HG03159 (cell line): ENCODE data around the gene SPON1.
"Not testable (repeated sequence)": the region's sequence is repeated elsewhere in the genome, so short reads cannot be mapped to it uniquely, and the experiment has no call there.

Experiments used
- ATAC-seq: cut with Tn5 transposase; IDR thresholded peaks from one replicate; pipeline ENCODE4 v1.9.1; 2021; ENCODE audit warnings: mild to moderate bottlenecking, moderate library complexity; ENCODE audit not compliant: unreplicated experiment

Gene SPON1

GRCh38 chr11:14232652-14233051 lies 270.1 kb downstream of the SPON1 start:
- no peak for ATAC-seq

GRCh38 chr11:14234446-14234845 lies 271.9 kb downstream of the SPON1 start:
- no peak for ATAC-seq

GRCh38 chr11:14235701-14236100 lies 273.2 kb downstream of the SPON1 start:
- ATAC-seq: no peak

- ATAC-seq: peak; percentile 98
These were observed 275.0 kb downstream of the SPON1 start for GRCh38 chr11:14237444-14237961.

GRCh38 chr11:14240221-14240620 lies 277.7 kb downstream of the SPON1 start:
- ATAC-seq: no peak

- no peak for ATAC-seq
These were observed 278.4 kb downstream of the SPON1 start for GRCh38 chr11:14240951-14241350.

GRCh38 chr11:14242187-14242586 lies 279.7 kb downstream of the SPON1 start:
- ATAC-seq: no peak

GRCh38 chr11:14242733-14243132 lies 280.2 kb downstream of the SPON1 start:
- ATAC-seq: no peak

GRCh38 chr11:14244926-14245325 lies 282.4 kb downstream of the SPON1 start:
- ATAC-seq: no peak

GRCh38 chr11:14245444-14245843 lies 282.9 kb downstream of the SPON1 start:
- ATAC-seq: no peak

- ATAC-seq: no peak
These were observed 286.1 kb downstream of the SPON1 start for GRCh38 chr11:14248580-14248981.

- ATAC-seq: no peak
These were observed 286.8 kb downstream of the SPON1 start for GRCh38 chr11:14249121-14249963.

- no peak for ATAC-seq
These were observed 289.2 kb downstream of the SPON1 start for GRCh38 chr11:14251754-14252153.

- ATAC-seq: not testable (repeated sequence)
These were observed 290.0 kb downstream of the SPON1 start for GRCh38 chr11:14252501-14252900.

GRCh38 chr11:14253421-14253820 lies 290.9 kb downstream of the SPON1 start:
- ATAC-seq: no peak

GRCh38 chr11:14253840-14254239 lies 291.3 kb downstream of the SPON1 start:
- ATAC-seq: no peak

- ATAC-seq: no peak
These were observed 292.2 kb downstream of the SPON1 start for GRCh38 chr11:14254533-14255237.

- no peak for ATAC-seq
These were observed 292.7 kb downstream of the SPON1 start for GRCh38 chr11:14255238-14255534.

GRCh38 chr11:14258221-14258935 lies 295.9 kb downstream of the SPON1 start:
- no peak for ATAC-seq

GRCh38 chr11:14259186-14259784 lies 296.8 kb downstream of the SPON1 start:
- ATAC-seq: no peak

- no peak for ATAC-seq
These were observed 297.4 kb downstream of the SPON1 start for GRCh38 chr11:14259878-14260277.
